NB4 (cell line): ENCODE results near the gene POU2AF1.

ENCODE experiments used
- DNase-seq: peaks from one replicate; pipeline ENCODE4 v3.0.0; 2010; ENCODE audit warnings: low read depth
- H3K4me3 ChIP-seq: one replicate; pipeline ENCODE4 v1.5.1; 2011; ENCODE audit warnings: mild to moderate bottlenecking, low read depth, low read length, moderate library complexity
- CTCF ChIP-seq: IDR thresholded peaks from one replicate; pipeline ENCODE4 v1.5.1; 2012; ENCODE audit warnings: low read depth, low read length
- MAX ChIP-seq: IDR thresholded peaks from 2 replicates; pipeline ENCODE4 v1.6.1; 2011; ENCODE audit warnings: low read depth, low read length
- MYC ChIP-seq: IDR thresholded peaks from 2 replicates; pipeline ENCODE4 v1.6.1; 2011; ENCODE audit warnings: low read depth, low read length
- POLR2A ChIP-seq: IDR thresholded peaks from 2 replicates; pipeline ENCODE4 v1.6.1; 2011; ENCODE audit warnings: mild to moderate bottlenecking; ENCODE audit not compliant: insufficient read length; ENCODE audit errors: extremely low read depth

POU2AF1 gene

GRCh38 chr11:111344032-111344431, 35.0 kb downstream of the POU2AF1 start:
- no peak for DNase-seq
- H3K4me3 ChIP-seq: no peak overlapping the region
- TF ChIP-seq MYC (no peak), CTCF (no peak), POLR2A (no peak), MAX (no peak)

- no peak overlapping the region for H3K4me3 ChIP-seq
- DNase-seq: no peak
- TF ChIP-seq MAX (no peak), MYC (no peak), POLR2A (no peak), CTCF (no peak)
These were observed 36.7 kb downstream of the POU2AF1 start for GRCh38 chr11:111342329-111342728.

GRCh38 chr11:111339758-111340388, 39.2 kb downstream of the POU2AF1 start:
- TF ChIP-seq POLR2A (no peak), MAX (no peak), CTCF (no peak), MYC (no peak)
- H3K4me3 ChIP-seq: no peak overlapping the region
- no peak for DNase-seq

GRCh38 chr11:111336582-111337256, 42.4 kb downstream of the POU2AF1 start:
- no peak overlapping the region for H3K4me3 ChIP-seq
- peak; percentile 50 for DNase-seq
- no peak for TF ChIP-seq POLR2A
- no peak for TF ChIP-seq MAX
- TF ChIP-seq CTCF: no peak
- TF ChIP-seq MYC: no peak

- H3K4me3 ChIP-seq: no peak overlapping the region
- DNase-seq: no peak
- no peak for TF ChIP-seq POLR2A
- no peak for TF ChIP-seq CTCF
These were observed 43.0 kb downstream of the POU2AF1 start for GRCh38 chr11:111336062-111336461.

GRCh38 chr11:111335549-111335948, 43.5 kb downstream of the POU2AF1 start:
- TF ChIP-seq CTCF (no peak), POLR2A (no peak), MYC (no peak)
- DNase-seq: peak; percentile 23
- no peak overlapping the region for H3K4me3 ChIP-seq
